ENCODE data around the gene MRPL55.

- TF ChIP-seq RXRB (CRISPR knock-in tag; IDR thresholded peaks at IDR 0.05; ENCODE audit: borderline replicate concordance) (no peak), ZNF687 (CRISPR knock-in tag; IDR thresholded peaks at IDR 0.05) (no peak), SSRP1 (CRISPR knock-in tag; IDR thresholded peaks at IDR 0.05) (no peak), ZNF280B (CRISPR knock-in tag; IDR thresholded peaks at IDR 0.05; ENCODE audit: borderline replicate concordance) (no peak), CTCF (CRISPR knock-in tag; IDR thresholded peaks at IDR 0.05) (no peak), POLR2AphosphoS5 (IDR thresholded peaks at IDR 0.05; ENCODE audit: low read depth, low read length) (no peak), YY1 (IDR thresholded peaks at IDR 0.05; ENCODE audit: insufficient read depth, insufficient replicate concordance, low read depth, low read length) (no peak), TAF15 (IDR thresholded peaks at IDR 0.05; ENCODE audit: low read depth, low read length, poor library complexity, severe bottlenecking) (no peak), ZMYM3 (CRISPR knock-in tag; IDR thresholded peaks at IDR 0.05) (no peak)
These were observed 50.7 kb downstream of the MRPL55 start for GRCh38 chr1:228058172-228058948.

Data from HepG2 (cell line).